Karpas-422 (cell line): Measurements from ENCODE around the gene ZNF362. TPM values are rescaled to one million over a fixed set of nuclear protein-coding genes. Genes with fewer than 3 reads are reported as not detected.
"Not testable (repeated sequence)": the region's sequence is repeated elsewhere in the genome, so short reads cannot be mapped to it uniquely, and the experiment has no call there.

Experiments used
- DNase-seq: peaks from one replicate; pipeline ENCODE4 v3.0.0-alpha.2; 2015
- H2AFZ ChIP-seq: fragments of 200-600 bp; sonication (generic); 2 replicates; pipeline ENCODE4 v1.6.1; 2014; ENCODE audit warnings: antibody characterized with exemption, low read length, mixed read lengths
- H3K27ac ChIP-seq: fragments of 200-600 bp; sonication (generic); 2 replicates; pipeline ENCODE4 v1.5.1; 2014; ENCODE audit warnings: mild to moderate bottlenecking, low read length, moderate library complexity
- H3K27me3 ChIP-seq: fragments of 200-600 bp; sonication (generic); 2 replicates; pipeline ENCODE4 v1.6.1; 2014; ENCODE audit warnings: low read length, mixed read lengths
- H3K36me3 ChIP-seq: fragments of 200-600 bp; sonication (generic); 2 replicates; pipeline ENCODE4 v1.6.1; 2014; ENCODE audit warnings: low read length, mixed read lengths; ENCODE audit not compliant: insufficient read depth
- H3K4me1 ChIP-seq: fragments of 200-600 bp; sonication (generic); 2 replicates; pipeline ENCODE4 v1.6.1; 2014; ENCODE audit warnings: mild to moderate bottlenecking, low read length, mixed read lengths
- H3K4me2 ChIP-seq: fragments of 200-600 bp; sonication (generic); 2 replicates; pipeline ENCODE4 v1.6.1; 2014; ENCODE audit warnings: low read length, low read depth, mild to moderate bottlenecking; ENCODE audit not compliant: poor library complexity, severe bottlenecking
- H3K4me3 ChIP-seq: fragments of 200-600 bp; sonication (generic); 2 replicates; pipeline ENCODE4 v1.5.1; 2014; ENCODE audit warnings: mild to moderate bottlenecking, antibody characterized with exemption, low read length, mixed read lengths
- H3K79me2 ChIP-seq: fragments of 200-600 bp; sonication (generic); 2 replicates; pipeline ENCODE4 v1.6.1; 2014; ENCODE audit warnings: mild to moderate bottlenecking, low read length, mixed read lengths
- H3K9ac ChIP-seq: fragments of 200-600 bp; sonication (generic); 2 replicates; pipeline ENCODE4 v1.6.0; 2014; ENCODE audit warnings: low read length
- H3K9me2 ChIP-seq: fragments of 200-600 bp; sonication (generic), shearing (Covaris generic); replicated peaks from 2 replicates; pipeline ENCODE4 v1.6.0; 2014; ENCODE audit warnings: mild to moderate bottlenecking, low read length, moderate library complexity; ENCODE audit not compliant: insufficient read depth
- H3K9me3 ChIP-seq: fragments of 300-700, 200-600 bp; sonication (generic); 2 replicates; pipeline ENCODE4 v1.6.1; 2014; ENCODE audit warnings: low read length, mixed read lengths
- H4K20me1 ChIP-seq: fragments of 200-600 bp; sonication (generic); 2 replicates; pipeline ENCODE4 v1.6.1; 2014; ENCODE audit warnings: mild to moderate bottlenecking, antibody characterized with exemption, low read length, low read depth; ENCODE audit not compliant: insufficient read depth
- total RNA-seq: library from RNA; depleted of rRNA; stranded (reverse); fragments of >200 nt; shearing (Covaris generic); gene quantifications from 2 replicates; pipeline ENCODE4 v1.2.3, GENCODE V29; 2014; ENCODE audit warnings: low replicate concordance

Gene ZNF362
- total RNA-seq, 1 experiment from 2014 or later, result 16.7 TPM

DNA sequence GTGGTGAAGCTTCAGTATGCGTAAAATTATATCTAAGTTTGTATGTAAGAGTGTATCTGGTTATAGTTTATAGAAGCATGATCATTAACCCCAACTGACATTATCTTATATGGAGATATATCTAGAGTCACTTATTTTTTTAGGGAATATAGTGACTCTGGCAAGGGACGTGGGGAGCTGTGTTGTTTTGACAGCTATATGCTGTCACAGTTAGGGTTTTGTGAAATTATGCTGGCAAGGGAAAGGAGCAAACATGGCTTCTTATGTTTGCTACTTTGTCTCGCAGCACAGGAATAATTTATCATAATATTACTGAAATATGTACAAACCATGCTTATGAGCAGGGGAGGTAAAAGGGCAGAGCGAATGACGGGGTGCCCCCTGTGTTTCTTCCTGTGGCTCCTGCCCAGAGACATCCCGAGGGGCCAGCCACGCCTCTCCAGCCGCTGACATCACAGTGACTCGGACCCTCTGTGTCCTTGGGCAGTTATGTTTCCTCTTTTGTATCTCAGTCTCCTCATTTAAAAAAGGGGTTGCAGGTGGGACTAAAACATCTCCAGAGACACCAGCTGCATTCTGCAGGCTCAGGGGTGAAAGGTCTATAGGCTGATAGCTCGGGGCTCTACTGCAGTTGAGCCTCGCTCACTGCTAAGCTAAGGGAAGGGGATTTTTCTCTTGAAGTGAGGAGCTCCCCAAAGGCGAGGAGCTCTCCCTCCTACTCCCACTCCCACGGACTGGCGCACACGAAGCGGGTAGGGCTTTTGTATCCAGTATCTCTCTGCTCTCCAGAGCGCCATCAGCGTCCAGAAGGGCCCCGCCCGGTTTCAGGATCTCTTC, 49.7 kb downstream of the ZNF362 start:
- no peak overlapping the region for H2AFZ ChIP-seq
- no peaks in the 10 kb centered on the region for H3K9me2 ChIP-seq
- no peaks in the 10 kb centered on the region for H4K20me1 ChIP-seq
- H3K4me2 ChIP-seq, result peak overlapping the region; percentile 24
- peak overlapping the region; percentile 15; the same call in 1 of the 2 replicates for H3K27ac ChIP-seq
- H3K27me3 ChIP-seq, result no peaks in the 10 kb centered on the region
- H3K9ac ChIP-seq, result no peak overlapping the region
- no peaks in the 10 kb centered on the region for H3K79me2 ChIP-seq
- H3K9me3 ChIP-seq, result no peaks in the 10 kb centered on the region
- H3K4me3 ChIP-seq, result no peak overlapping the region
- no peaks in the 10 kb centered on the region for H3K36me3 ChIP-seq
- peaks cover 11% of the 10 kb centered on the region for H3K4me1 ChIP-seq
- no peak for DNase-seq

DNA sequence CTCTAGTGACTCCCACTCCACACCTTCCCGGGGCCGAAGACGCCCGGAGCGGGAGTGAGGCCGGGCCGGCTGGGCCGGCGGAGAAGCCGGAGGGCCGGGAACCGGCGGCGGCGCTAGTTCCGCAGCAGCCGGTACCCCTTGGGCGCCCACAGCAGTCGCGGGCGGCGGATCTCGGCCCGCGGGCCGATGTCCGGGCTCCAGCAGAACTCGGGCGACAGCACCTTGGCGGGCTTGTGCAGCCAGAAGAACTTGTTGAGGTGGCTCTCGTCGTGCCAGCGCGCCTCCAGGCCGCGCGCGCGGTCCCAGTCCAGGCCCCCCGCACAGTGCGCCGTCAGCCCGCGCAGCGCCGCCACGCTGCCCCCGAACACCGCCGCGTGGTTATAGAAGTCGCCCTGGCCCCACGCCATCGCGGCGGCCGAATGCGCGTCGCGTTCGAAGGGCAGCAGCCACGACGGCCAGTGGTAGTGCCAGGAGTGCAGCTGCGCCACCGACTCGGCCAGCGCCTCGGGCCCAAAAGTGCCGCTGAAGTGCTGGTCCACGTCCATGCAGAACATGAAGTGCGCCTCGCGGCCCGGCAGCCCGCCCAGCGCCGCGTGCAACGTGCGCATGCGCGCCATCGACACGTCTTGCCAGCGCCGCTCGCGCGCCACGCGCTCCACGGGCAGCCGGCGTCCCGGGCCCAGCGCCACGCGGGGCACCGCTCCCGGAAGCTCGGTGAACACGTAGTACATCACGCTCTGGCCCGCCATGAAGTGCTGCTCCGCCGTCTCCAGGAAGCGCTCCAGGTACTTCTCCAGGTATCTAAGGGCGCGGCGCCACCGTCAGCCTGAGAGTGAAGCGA, 50.6 kb downstream of the ZNF362 start:
- Histone ChIP-seq H2AFZ (no peak overlapping the region), H3K4me1 (peaks cover 11% of the 10 kb centered on the region), H3K4me3 (no peak overlapping the region), H4K20me1 (no peaks in the 10 kb centered on the region), H3K27me3 (no peaks in the 10 kb centered on the region), H3K9me3 (no peaks in the 10 kb centered on the region), H3K36me3 (no peaks in the 10 kb centered on the region), H3K79me2 (no peaks in the 10 kb centered on the region), H3K4me2 (peak overlapping the region; percentile 24), H3K9ac (no peak overlapping the region), H3K9me2 (no peaks in the 10 kb centered on the region), H3K27ac (peak overlapping the region; percentile 15; the same call in 1 of the 2 replicates)
- DNase-seq, result no peak

DNA sequence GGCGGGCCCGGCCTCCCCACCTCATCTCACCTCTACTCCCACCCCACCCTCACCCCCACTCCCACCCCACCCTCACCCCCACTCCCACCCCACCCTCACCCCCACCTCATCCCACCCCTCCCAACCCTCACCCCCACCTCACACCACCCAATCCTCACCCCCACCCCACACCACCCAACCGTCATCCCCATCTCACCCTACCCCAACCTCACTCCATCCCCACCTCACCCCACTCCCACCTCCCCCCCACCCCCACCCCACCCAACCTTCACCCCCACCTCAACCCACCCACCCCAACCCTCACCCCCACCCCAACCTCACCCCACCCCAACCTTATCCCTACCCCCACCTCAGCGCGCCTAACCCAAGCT, 51.2 kb downstream of the ZNF362 start:
- no peak for DNase-seq
- Histone ChIP-seq H3K79me2 (no peaks in the 10 kb centered on the region), H3K4me3 (no peak overlapping the region), H3K9me3 (no peaks in the 10 kb centered on the region), H3K27ac (no peak overlapping the region), H3K9me2 (no peaks in the 10 kb centered on the region), H4K20me1 (no peaks in the 10 kb centered on the region), H3K36me3 (no peaks in the 10 kb centered on the region), H2AFZ (no peak overlapping the region), H3K4me1 (peaks cover 11% of the 10 kb centered on the region), H3K9ac (no peak overlapping the region), H3K4me2 (no peak overlapping the region), H3K27me3 (no peaks in the 10 kb centered on the region)

DNA sequence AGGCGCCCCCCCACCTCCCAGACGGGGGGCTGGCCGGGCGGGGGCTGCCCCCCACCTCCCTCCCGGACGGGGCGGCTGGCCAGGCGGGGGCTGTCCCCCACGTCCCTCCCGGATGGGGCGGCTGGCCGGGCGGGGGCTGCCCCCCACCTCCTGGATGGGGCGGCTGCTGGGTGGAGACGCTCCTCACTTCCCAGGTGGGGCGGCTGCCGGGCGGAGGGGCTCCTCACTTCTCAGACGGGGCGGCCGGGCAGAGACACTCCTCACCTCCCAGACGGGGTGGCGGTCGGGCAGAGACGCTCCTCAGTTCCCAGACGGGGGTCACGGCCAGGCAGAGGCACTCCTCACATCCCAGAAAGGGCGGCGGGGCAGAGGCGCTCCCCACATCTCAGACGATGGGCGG, 53.1 kb downstream of the ZNF362 start:
- not testable (repeated sequence) for H3K27me3 ChIP-seq, H3K36me3 ChIP-seq, H4K20me1 ChIP-seq, H3K9me2 ChIP-seq, H3K4me3 ChIP-seq, DNase-seq, H3K9ac ChIP-seq, H3K4me2 ChIP-seq, H3K9me3 ChIP-seq, H3K27ac ChIP-seq, H3K79me2 ChIP-seq, H2AFZ ChIP-seq
- peaks cover 12% of the 10 kb centered on the region for H3K4me1 ChIP-seq

DNA sequence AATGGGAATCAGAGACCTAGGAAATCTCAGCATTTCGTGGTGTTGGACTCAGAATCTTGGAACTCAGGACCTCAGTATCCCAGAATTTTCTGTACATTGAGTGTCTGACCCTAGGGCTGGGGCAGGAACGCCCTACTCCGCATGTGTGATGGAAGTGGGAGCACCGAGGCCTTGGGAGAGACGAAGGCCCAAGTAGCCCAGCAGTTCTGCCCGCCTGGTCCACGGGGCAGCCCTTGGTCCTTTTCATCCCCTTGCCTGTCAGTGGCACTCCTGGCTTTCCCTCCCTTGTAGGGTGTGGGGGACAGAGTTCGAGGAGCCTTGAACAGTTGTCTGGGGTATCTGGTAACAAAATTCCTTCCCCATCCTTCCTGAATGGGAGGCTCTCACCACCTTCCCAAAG, 54.4 kb downstream of the ZNF362 start:
- H3K9me3 ChIP-seq, result no peaks in the 10 kb centered on the region
- no peaks in the 10 kb centered on the region for H3K27me3 ChIP-seq
- H3K4me1 ChIP-seq, result peaks cover 18% of the 10 kb centered on the region
- H3K9ac ChIP-seq, result no peak overlapping the region
- no peaks in the 10 kb centered on the region for H3K79me2 ChIP-seq
- H4K20me1 ChIP-seq, result no peaks in the 10 kb centered on the region
- no peak overlapping the region for H3K4me3 ChIP-seq
- H2AFZ ChIP-seq, result no peak overlapping the region
- no peak overlapping the region for H3K4me2 ChIP-seq
- DNase-seq, result no peak
- no peaks in the 10 kb centered on the region for H3K9me2 ChIP-seq
- H3K27ac ChIP-seq, result no peak overlapping the region
- H3K36me3 ChIP-seq, result no peaks in the 10 kb centered on the region

DNA sequence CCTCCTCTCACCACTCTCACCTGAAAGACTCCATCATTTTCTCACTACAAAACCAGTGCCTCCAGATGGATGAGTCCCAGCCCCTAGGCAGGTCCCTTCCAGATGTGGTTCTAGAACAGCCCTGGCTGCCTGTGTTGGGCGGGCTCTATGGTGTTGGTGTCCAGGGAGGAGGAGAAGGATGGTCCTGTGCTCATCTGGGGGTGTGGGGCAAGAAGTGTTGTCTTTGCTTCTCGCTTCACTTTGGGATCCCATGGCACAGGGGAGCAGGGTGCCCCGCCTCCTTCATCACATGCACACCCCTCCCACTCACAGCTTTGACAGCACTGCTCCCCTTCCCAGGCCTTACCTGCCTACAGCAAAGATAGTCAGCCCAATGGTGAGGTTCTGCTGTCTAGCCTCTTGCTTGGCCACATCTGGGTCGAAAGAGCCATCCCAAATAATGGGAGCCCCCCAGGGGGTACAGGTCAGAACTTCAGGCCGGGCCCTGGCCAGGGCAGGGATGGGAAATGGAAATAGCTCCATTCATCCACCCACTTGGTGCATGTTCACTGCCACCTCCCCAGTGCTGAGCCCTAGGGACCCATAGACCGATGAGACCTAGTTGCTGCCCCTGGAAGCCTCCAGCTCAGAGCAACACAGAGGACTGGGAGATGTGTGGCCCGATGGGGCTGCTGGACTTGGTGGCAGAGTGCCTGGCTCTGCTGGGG, 55.6 kb downstream of the ZNF362 start:
- no peak overlapping the region for H2AFZ ChIP-seq
- DNase-seq, result no peak
- no peak overlapping the region for H3K27ac ChIP-seq
- no peak overlapping the region for H3K9ac ChIP-seq
- H3K27me3 ChIP-seq, result no peaks in the 10 kb centered on the region
- H3K4me1 ChIP-seq, result peaks cover 7% of the 10 kb centered on the region
- no peak overlapping the region for H3K4me3 ChIP-seq
- H3K9me2 ChIP-seq, result no peaks in the 10 kb centered on the region
- no peaks in the 10 kb centered on the region for H4K20me1 ChIP-seq
- H3K9me3 ChIP-seq, result no peaks in the 10 kb centered on the region
- H3K4me2 ChIP-seq, result no peak overlapping the region
- H3K36me3 ChIP-seq, result no peaks in the 10 kb centered on the region
- no peaks in the 10 kb centered on the region for H3K79me2 ChIP-seq

DNA sequence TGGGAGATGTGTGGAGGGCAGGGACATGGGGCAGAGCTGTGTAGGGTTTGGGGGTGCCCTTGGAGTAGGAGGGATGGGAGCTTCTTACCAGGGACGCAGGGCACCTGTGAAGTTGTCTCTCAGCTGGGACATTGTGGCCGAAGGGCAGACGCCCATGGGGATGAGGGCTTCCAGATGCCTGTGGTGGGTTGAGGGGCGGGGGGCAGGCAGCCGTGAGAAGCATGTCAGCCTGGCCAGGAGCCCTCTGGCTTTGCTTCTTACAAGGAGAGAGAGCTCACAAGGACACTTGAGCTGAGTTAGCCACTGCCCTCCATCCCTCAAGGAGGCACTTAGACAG, 56.1 kb downstream of the ZNF362 start:
- Histone ChIP-seq H3K4me2 (no peak overlapping the region), H3K36me3 (no peaks in the 10 kb centered on the region), H2AFZ (no peak overlapping the region), H3K27me3 (no peaks in the 10 kb centered on the region), H3K9me3 (no peaks in the 10 kb centered on the region), H3K79me2 (no peaks in the 10 kb centered on the region), H3K4me3 (no peak overlapping the region), H3K9me2 (no peaks in the 10 kb centered on the region), H4K20me1 (no peaks in the 10 kb centered on the region), H3K27ac (no peak overlapping the region), H3K9ac (no peak overlapping the region), H3K4me1 (peaks cover 7% of the 10 kb centered on the region)
- no peak for DNase-seq

DNA sequence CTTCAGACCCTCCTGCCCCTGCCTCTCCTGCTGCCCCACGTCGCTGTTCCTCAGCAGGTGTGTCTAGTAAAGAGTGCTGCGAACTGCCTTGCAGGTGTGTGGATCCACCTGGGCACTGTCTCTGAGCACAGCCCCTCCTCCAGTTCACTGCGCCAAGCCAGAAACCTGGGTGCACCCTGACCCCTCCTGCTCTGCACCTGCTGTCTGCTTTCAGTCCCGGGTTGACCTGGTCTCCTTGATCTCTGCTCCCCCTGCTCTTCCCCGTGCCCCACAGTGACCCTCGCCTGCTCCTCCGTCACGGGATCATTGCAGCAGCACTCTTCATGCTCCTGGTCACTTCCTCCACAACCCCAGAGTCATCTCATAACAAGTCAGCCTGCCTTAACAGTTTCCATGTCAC, 58.1 kb downstream of the ZNF362 start:
- no peaks in the 10 kb centered on the region for H3K36me3 ChIP-seq
- no peaks in the 10 kb centered on the region for H3K79me2 ChIP-seq
- no peak for DNase-seq
- no peaks in the 10 kb centered on the region for H3K27me3 ChIP-seq
- no peak overlapping the region for H2AFZ ChIP-seq
- no peak overlapping the region for H3K27ac ChIP-seq
- no peak overlapping the region for H3K9ac ChIP-seq
- H3K9me2 ChIP-seq, result no peaks in the 10 kb centered on the region
- H3K4me3 ChIP-seq, result no peak overlapping the region
- H4K20me1 ChIP-seq, result no peaks in the 10 kb centered on the region
- H3K9me3 ChIP-seq, result no peaks in the 10 kb centered on the region
- H3K4me1 ChIP-seq, result peaks cover 7% of the 10 kb centered on the region
- peak overlapping the region; percentile 19 for H3K4me2 ChIP-seq
